HG02970 (cell line): ENCODE measurements around the gene NOL12.
"Not testable (repeated sequence)": the region's sequence is repeated elsewhere in the genome, so short reads cannot be mapped to it uniquely, and the experiment has no call there.

ENCODE experiments used
- ATAC-seq: cut with Tn5 transposase; IDR thresholded peaks from one replicate; pipeline ENCODE4 v1.9.1; 2021; ENCODE audit warnings: mild to moderate bottlenecking, moderate library complexity, moderate number of reproducible peaks; ENCODE audit not compliant: unreplicated experiment, low FRiP score

The NOL12 gene

GRCh38 chr22:37710675-37711074 is 24.5 kb downstream of the NOL12 start:
- ATAC-seq: no peak

- ATAC-seq: no peak
Measured at GRCh38 chr22:37711490-37711889, 25.3 kb downstream of the NOL12 start.

- ATAC-seq: no peak
Measured at GRCh38 chr22:37713761-37714160, 27.6 kb downstream of the NOL12 start.

- ATAC-seq: no peak
Measured at GRCh38 chr22:37714634-37715033, 28.5 kb downstream of the NOL12 start.

GRCh38 chr22:37715760-37716159 is 29.6 kb downstream of the NOL12 start:
- ATAC-seq: no peak

- ATAC-seq: no peak
Measured at GRCh38 chr22:37716708-37717107, 30.6 kb downstream of the NOL12 start.

GRCh38 chr22:37717235-37717634 is 31.1 kb downstream of the NOL12 start:
- ATAC-seq: not testable (repeated sequence)

GRCh38 chr22:37717746-37718305 is 31.7 kb downstream of the NOL12 start:
- not testable (repeated sequence) for ATAC-seq

- ATAC-seq: no peak
Measured at GRCh38 chr22:37725551-37726240, 39.6 kb downstream of the NOL12 start.

GRCh38 chr22:37726241-37726887 is 40.2 kb downstream of the NOL12 start:
- no peak for ATAC-seq

- ATAC-seq: no peak
Measured at GRCh38 chr22:37728620-37729019, 42.5 kb downstream of the NOL12 start.

- no peak for ATAC-seq
Measured at GRCh38 chr22:37731804-37732471, 45.8 kb downstream of the NOL12 start.

- ATAC-seq: no peak
Measured at GRCh38 chr22:37732699-37733607, 46.8 kb downstream of the NOL12 start.

GRCh38 chr22:37733625-37734401 is 47.7 kb downstream of the NOL12 start:
- ATAC-seq: no peak

GRCh38 chr22:37734402-37734700 is 48.2 kb downstream of the NOL12 start:
- ATAC-seq: no peak

- ATAC-seq: no peak
Measured at GRCh38 chr22:37734964-37735451, 48.9 kb downstream of the NOL12 start.

GRCh38 chr22:37739035-37739434 is 52.9 kb downstream of the NOL12 start:
- no peak for ATAC-seq

GRCh38 chr22:37739611-37740049 is 53.5 kb downstream of the NOL12 start:
- no peak for ATAC-seq

- ATAC-seq: no peak
Measured at GRCh38 chr22:37740455-37741311, 54.5 kb downstream of the NOL12 start.
